Measurements from ENCODE around the gene MAN1C1.
"Not testable (repeated sequence)": the region's sequence is repeated elsewhere in the genome, so short reads cannot be mapped to it uniquely, and the experiment has no call there.

MAN1C1 gene

GRCh38 chr1:25716320-25716719, 99.7 kb downstream of the MAN1C1 start:
- no peak for DNase-seq (ENCODE audit: low read depth)

DNA sequence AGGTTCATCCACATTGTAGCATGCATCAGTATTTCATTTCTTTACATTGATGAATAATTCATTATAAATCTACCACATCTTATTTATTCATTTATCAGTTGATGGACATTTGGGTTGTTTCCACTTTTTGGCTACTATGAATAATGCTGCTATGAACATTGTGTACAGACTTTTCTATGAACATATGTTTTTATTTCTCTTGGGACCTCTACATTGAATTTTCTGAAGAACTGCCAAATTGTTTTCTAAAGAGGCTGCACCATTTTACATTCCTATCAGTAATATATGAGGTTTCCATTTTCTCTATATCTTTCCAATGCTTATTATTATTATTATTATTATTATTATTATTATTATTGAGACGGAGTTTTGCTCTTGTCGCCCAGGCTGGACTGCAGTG, 102.1 kb downstream of the MAN1C1 start:
- no peak for DNase-seq (ENCODE audit: low read depth)

- no peak for DNase-seq (ENCODE audit: low read depth)
Measured at GRCh38 chr1:25720624-25721023, 104.0 kb downstream of the MAN1C1 start.

GRCh38 chr1:25723250-25723880, 106.8 kb downstream of the MAN1C1 start:
- DNase-seq (ENCODE audit: low read depth): no peak

- DNase-seq (ENCODE audit: low read depth): no peak
Measured at GRCh38 chr1:25724201-25724600, 107.6 kb downstream of the MAN1C1 start.

DNA sequence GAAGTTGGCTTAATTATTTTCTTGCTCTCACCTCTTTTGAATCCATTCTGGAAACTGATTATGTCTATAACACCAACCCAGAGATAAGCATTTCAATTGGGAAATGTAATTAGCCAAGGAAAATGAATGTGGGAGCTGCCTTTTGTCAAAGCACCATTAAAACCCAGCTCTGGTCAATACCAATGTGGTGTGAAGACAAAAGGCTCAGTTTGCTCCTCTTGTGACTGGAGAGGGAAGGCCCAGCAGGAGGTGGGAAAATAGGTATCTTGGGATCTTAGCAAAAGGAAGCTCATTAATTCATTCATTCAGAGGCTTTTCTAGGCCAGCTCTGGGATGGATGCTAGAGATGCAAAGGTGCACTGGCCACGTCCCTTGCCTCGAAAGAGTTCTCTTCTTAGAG, 108.4 kb downstream of the MAN1C1 start:
- DNase-seq (ENCODE audit: low read depth): no peak

- no peak for DNase-seq (ENCODE audit: low read depth)
Measured at GRCh38 chr1:25725482-25725881, 108.9 kb downstream of the MAN1C1 start.

GRCh38 chr1:25727088-25727487, 110.5 kb downstream of the MAN1C1 start:
- DNase-seq (ENCODE audit: low read depth): no peak

- no peak for DNase-seq (ENCODE audit: low read depth)
Measured at GRCh38 chr1:25727635-25728286, 111.2 kb downstream of the MAN1C1 start.

GRCh38 chr1:25728301-25728935, 111.8 kb downstream of the MAN1C1 start:
- DNase-seq (ENCODE audit: low read depth): no peak

DNA sequence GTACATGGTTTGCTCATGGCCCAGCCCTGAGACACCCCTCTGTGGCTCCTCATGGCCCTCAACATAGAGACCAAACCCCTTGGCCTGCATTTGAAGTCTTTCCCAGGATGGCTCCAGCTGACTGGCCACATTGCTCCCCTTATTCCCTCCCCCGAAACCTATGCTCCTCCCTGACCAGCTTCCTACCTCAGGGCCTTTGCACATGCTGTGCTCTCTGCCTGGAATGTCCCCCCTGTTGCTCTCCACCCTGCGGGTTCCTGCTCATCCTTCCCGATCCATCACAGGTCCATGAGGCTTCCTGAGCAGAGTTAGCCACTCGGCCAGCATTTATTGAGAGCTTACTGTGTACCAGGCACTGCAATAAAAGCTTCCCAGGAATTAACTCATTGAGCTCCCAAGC, 112.5 kb downstream of the MAN1C1 start:
- no peak for DNase-seq (ENCODE audit: low read depth)

DNA sequence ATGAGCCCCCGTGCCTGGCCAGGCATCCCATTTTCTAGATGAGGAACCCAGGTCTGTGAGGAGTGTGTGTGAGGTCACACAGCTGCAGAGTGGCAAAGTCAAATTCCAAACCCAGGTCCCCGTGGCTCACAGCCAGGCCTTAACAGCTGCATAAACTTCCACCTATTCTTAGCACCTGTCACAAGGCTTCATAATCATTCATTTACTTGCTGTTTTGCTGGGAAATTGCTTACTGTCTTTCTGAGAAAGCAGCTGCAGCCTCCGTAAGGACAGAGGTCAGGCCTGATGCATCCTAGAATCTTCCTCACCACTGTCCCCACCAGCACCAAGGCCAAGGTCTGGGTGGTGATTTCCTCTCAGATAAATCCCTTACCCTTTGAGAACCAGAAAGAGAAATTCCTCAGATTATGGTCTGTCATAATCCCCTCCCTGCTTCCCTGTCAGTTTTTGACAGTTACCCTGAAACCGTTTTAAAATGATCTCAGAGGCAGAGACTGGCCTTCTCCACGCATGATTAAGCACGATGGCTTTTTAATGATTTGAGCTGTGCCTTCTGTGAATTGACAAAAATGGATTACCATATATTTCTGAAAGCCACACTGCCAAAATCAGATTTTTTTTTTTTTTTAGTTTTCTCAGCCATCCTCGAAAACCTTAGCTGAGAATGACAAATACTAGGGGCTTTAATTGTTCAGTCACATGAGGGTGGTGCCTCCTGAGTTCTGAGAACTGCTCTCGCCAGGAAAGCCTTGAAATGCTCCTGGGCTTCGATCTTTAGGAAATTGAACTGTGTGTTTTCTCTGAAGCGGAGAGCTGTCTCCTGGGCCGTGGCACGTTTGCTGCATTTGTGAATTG, 113.4 kb downstream of the MAN1C1 start:
- no peak for DNase-seq (ENCODE audit: low read depth)

GRCh38 chr1:25731148-25731547, 114.6 kb downstream of the MAN1C1 start:
- DNase-seq (ENCODE audit: low read depth): no peak

DNA sequence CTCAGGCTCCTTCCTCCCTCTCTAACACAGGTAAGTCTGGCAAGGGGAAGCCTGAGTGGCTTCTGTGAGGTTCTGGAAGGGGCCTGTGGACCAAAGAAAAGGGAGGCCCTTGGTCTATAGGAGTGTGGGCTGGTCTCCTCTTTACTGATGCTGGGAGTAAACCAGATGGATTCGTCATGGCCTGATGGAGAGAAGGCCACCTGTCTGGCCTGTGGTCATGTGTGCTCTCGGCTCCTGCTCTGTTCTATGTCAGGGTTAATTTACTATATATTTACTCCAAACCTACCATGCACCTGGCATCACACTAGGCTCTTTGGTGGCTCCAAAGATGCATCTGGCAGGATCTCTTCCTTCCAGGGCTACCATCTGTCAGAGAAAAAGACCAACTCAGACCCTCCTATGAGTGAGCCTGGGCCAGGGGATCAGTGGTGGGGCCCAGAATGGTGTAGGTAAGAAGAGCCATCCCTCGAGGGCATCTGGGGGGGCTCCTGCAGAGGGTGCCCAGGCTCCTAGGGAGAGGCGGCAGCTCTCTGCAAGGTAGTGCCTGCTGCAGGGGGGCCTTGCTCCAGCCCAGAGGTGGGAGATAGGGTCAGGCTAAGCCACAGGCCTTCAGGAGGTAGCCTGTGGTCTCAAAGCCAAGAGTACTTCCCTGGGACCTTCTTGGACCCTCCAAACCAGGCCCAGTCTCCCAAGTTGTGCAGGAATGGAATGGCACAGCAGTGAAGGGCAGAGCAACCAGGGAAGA, 115.2 kb downstream of the MAN1C1 start:
- DNase-seq (ENCODE audit: low read depth): no peak

GRCh38 chr1:25732821-25733220, 116.2 kb downstream of the MAN1C1 start:
- no peak for DNase-seq (ENCODE audit: low read depth)

DNA sequence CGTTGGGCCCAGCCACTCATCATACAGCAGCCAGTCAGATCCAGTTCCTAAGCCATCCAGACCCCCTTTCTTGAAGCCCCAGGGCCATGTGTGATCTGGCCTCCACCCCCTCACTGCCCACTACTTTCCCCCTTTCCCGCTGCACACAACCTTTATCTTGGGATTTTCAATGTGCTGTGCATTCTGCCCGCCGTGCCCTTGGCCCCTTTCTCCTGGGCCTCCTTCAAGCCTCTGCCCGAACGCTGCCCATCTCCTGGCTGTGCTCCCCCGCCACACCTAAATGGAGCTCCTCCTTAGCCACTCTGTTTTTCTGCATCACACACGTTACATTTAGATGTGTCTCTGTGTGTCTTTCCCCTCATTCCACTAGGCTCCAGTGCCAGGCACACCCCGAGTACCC, 116.7 kb downstream of the MAN1C1 start:
- no peak for DNase-seq (ENCODE audit: low read depth)

GRCh38 chr1:25734991-25735390, 118.4 kb downstream of the MAN1C1 start:
- not testable (repeated sequence) for DNase-seq (ENCODE audit: low read depth)

DNA sequence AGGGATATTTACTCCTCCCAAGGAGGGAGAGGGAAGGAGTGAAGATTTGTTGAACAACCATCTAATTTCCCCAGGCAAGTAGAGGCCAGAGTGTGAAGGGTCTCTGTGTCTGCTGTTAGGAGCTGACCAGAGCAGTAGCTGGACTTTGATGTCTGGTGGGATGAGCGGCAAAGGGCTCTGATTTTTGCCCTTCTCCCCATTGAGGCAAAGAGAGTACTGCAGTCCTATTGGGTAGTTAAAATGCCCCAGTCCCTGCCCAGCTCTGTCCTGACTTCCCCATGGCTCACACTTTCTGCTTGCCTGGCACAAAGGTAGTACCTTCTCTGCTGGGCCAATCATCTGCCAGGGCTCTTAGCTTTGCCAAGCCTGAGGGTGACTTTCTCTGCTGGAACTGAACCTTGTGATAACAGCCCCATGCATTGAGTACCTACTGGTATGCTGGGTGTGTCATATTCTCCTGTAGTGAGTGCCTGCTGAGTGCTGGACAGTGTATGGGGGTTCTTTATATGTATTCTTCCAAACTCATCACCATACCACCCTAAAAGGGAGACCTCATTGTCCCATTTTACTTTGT, 119.5 kb downstream of the MAN1C1 start:
- DNase-seq (ENCODE audit: low read depth): no peak

DNA sequence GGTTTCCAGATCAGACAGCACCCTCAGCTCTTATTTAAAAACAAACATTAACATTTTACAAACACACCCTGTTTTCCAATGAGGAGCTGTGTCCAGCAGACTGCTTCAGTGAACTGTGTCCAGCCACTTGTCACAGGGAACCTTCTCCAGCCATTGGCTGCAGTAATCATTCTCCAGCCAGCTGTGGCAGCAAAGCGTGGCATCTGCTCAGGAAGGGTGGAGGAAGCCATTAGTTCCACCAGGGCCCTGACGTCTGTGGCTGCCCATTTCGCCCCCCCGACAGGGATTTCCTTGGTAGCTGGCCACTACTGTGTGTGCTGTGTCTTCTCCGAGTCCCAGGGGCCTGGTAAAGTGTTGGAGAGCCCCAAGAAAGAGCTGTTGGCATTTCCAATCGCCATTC, 120.5 kb downstream of the MAN1C1 start:
- no peak for DNase-seq (ENCODE audit: low read depth)

GRCh38 chr1:25738499-25738898, 121.9 kb downstream of the MAN1C1 start:
- no peak for DNase-seq (ENCODE audit: low read depth)

- DNase-seq (ENCODE audit: low read depth): no peak
Measured at GRCh38 chr1:25739341-25739740, 122.8 kb downstream of the MAN1C1 start.

DNA sequence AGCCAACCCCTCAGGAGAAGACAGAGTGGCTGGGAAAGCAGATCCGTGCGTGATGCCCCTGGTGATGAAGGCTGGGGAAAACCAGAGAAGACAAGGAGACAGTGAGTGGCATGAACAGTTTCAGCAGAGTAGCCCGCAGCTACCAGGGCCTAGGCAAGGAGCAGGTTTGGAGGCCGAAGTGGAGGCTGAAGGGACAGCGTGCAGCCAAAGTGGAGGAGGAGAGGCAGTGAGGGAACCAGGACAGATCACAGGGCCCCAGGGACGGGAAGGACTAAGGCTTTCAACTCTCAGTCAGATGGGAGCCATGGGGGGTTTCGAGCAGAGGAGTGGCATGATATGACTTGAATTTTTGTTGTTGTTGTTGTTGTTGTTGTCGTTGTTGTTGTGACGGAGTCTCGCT, 123.5 kb downstream of the MAN1C1 start:
- no peak for DNase-seq (ENCODE audit: low read depth)

All from activated T-cell treated with anti-CD3 and anti-CD28 coated beads for 48 hours (primary cell).